H1 (cell line): ENCODE results near the gene NCL. TPM values are rescaled to one million over a fixed set of nuclear protein-coding genes. Genes with fewer than 3 reads are reported as not detected.

ENCODE experiments used
- CTCF ChIA-PET: fragments of 300-600 bp; sonication (Branson Sonifier 250); formaldehyde crosslinking; loops from one replicate; lab custom pipeline; 2021; ENCODE audit not compliant: partially characterized antibody; lab: Charles Lee
- POLR2A ChIA-PET: fragments of 300-600 bp; sonication (Branson Sonifier 250); formaldehyde crosslinking; loops from one replicate; lab custom pipeline; 2021; ENCODE audit warnings: inconsistent platforms; ENCODE audit not compliant: partially characterized antibody; lab: Charles Lee
- DNase-seq, 2 experiments: peaks; one replicate each; pipeline versions ENCODE4 v3.0.0 to v3.0.0-alpha.2; 2010 to 2022; ENCODE audit warnings: low spot score in 2 of 2, low read depth in 1 of 2, mixed read lengths in 1 of 2
- FAIRE-seq: peaks from 2 replicates; lab custom pipeline; 2011; peaks lifted over from hg19 to GRCh38; lab: Jason Lieb, UNC
- H2AFZ ChIP-seq: 2 replicates; pipeline ENCODE4 v1.8.1; 2012; ENCODE audit warnings: low read length, inconsistent platforms
- H2AK5ac ChIP-seq: 2 replicates; pipeline ENCODE4 v1.6.1; 2013; ENCODE audit warnings: low read depth, low read length
- H2BK120ac ChIP-seq: replicated peaks from 2 replicates; pipeline ENCODE3; 2013; ENCODE audit warnings: low read depth, low read length, inconsistent platforms
- H2BK12ac ChIP-seq: 2 replicates; pipeline ENCODE4 v1.6.1; 2013; ENCODE audit warnings: low read depth, low read length
- H2BK15ac ChIP-seq: 2 replicates; pipeline ENCODE4 v1.6.1; 2013; ENCODE audit warnings: low read length
- H2BK20ac ChIP-seq: 2 replicates; pipeline ENCODE4 v1.6.1; 2013; ENCODE audit warnings: low read length
- H2BK5ac ChIP-seq: 2 replicates; pipeline ENCODE4 v1.6.1; 2013; ENCODE audit warnings: low read depth, low read length
- H3K14ac ChIP-seq: 2 replicates; pipeline ENCODE4 v1.6.1; 2013; ENCODE audit warnings: inconsistent platforms; ENCODE audit not compliant: insufficient read length
- H3K18ac ChIP-seq: 2 replicates; pipeline ENCODE4 v1.6.1; 2013; ENCODE audit warnings: low read length; ENCODE audit errors: extremely low read depth
- H3K23ac ChIP-seq: 2 replicates; pipeline ENCODE4 v1.6.1; 2013; ENCODE audit warnings: inconsistent platforms; ENCODE audit not compliant: insufficient read length
- H3K23me2 ChIP-seq: 2 replicates; pipeline ENCODE4 v1.6.1; 2013; ENCODE audit warnings: low read depth, low read length
- H3K27ac ChIP-seq: 2 replicates; pipeline ENCODE4 v1.6.1; 2011; ENCODE audit warnings: low read depth, low read length, inconsistent platforms
- H3K27me3 ChIP-seq, 4 experiments: replicated peaks in 1 of 4; 1 replicate in 1 of 4; 2 replicates in 3 of 4; pipeline versions ENCODE4 v1.6.1 to v1.8.1; 2011 to 2013; ENCODE audit warnings: low read length in 3 of 4, mild to moderate bottlenecking in 3 of 4, inconsistent platforms in 2 of 4, mixed read lengths in 2 of 4, moderate library complexity in 1 of 4; ENCODE audit not compliant: control insufficient read depth in 3 of 4, insufficient read depth in 3 of 4; ENCODE audit errors: extremely low read depth in 1 of 4
- H3K36me3 ChIP-seq, 4 experiments: 2 replicates each; pipeline versions ENCODE4 v1.6.1 to v1.8.1; 2011 to 2013; ENCODE audit warnings: mild to moderate bottlenecking in 4 of 4, low read length in 3 of 4, moderate library complexity in 2 of 4, control low read depth in 1 of 4, inconsistent platforms in 1 of 4; ENCODE audit not compliant: insufficient read depth in 4 of 4, control insufficient read depth in 2 of 4
- H3K4ac ChIP-seq: replicated peaks from 2 replicates; pipeline ENCODE3; 2013; ENCODE audit warnings: low read length, low read depth, mixed read lengths, inconsistent platforms; ENCODE audit not compliant: insufficient read length
- H3K4me1 ChIP-seq, 4 experiments: replicated peaks in 1 of 4; 1 replicate in 1 of 4; 2 replicates in 3 of 4; pipeline versions ENCODE4 v1.6.1 to v1.8.1; 2011 to 2013; ENCODE audit warnings: low read length in 3 of 4, inconsistent platforms in 2 of 4, mixed read lengths in 1 of 4; ENCODE audit not compliant: insufficient read depth in 4 of 4, control insufficient read depth in 3 of 4
- H3K4me2 ChIP-seq, 2 experiments: 2 replicates each; pipeline versions ENCODE4 v1.6.1 to v1.8.1; 2011 to 2013; ENCODE audit warnings: low read depth in 2 of 2, low read length in 2 of 2, control low read depth in 1 of 2, inconsistent platforms in 1 of 2, mild to moderate bottlenecking in 1 of 2; ENCODE audit not compliant: insufficient read depth in 1 of 2
- H3K4me3 ChIP-seq, 4 experiments: fragments of 200-600, 300-600 bp in 1 of 4; sonication (generic), shearing (Covaris generic), sonication (Bioruptor Twin) in 1 of 4; 2 replicates each; pipeline versions ENCODE4 v1.5.1 to v1.8.1; 2011 to 2016; ENCODE audit warnings: low read length in 4 of 4, low read depth in 3 of 4, control low read depth in 2 of 4, inconsistent platforms in 2 of 4, mild to moderate bottlenecking in 2 of 4, mixed read lengths in 1 of 4, moderate library complexity in 1 of 4; ENCODE audit not compliant: insufficient read depth in 2 of 4; ENCODE audit errors: extremely low read depth in 1 of 4
- H3K56ac ChIP-seq: replicated peaks from 2 replicates; pipeline ENCODE3; 2013; ENCODE audit warnings: low read depth, mild to moderate bottlenecking, mixed read lengths, low read length, inconsistent platforms; ENCODE audit not compliant: insufficient read length
- H3K79me1 ChIP-seq: 2 replicates; pipeline ENCODE4 v1.6.1; 2013; ENCODE audit warnings: low read depth, low read length, control low read depth
- H3K79me2 ChIP-seq, 2 experiments: 2 replicates each; pipeline versions ENCODE4 v1.6.1 to v1.8.1; 2012 to 2013; ENCODE audit warnings: low read length in 2 of 2, mild to moderate bottlenecking in 2 of 2, inconsistent platforms in 1 of 2; ENCODE audit not compliant: insufficient read depth in 2 of 2, control insufficient read depth in 1 of 2
- H3K9ac ChIP-seq, 4 experiments: replicated peaks in 1 of 4; 1 replicate in 1 of 4; 2 replicates in 3 of 4; pipeline versions ENCODE4 v1.6.1 to v1.8.1; 2011 to 2013; ENCODE audit warnings: low read depth in 3 of 4, low read length in 3 of 4, control low read depth in 2 of 4, mild to moderate bottlenecking in 2 of 4, moderate library complexity in 2 of 4, inconsistent platforms in 1 of 4; ENCODE audit errors: extremely low read depth in 1 of 4
- H3K9me3 ChIP-seq, 2 experiments: 2 replicates each; pipeline versions ENCODE4 v1.6.1 to v1.8.1; 2012 to 2013; ENCODE audit warnings: mild to moderate bottlenecking in 2 of 2, moderate library complexity in 2 of 2, control low read depth in 1 of 2, inconsistent platforms in 1 of 2, low read depth in 1 of 2, low read length in 1 of 2, mixed read lengths in 1 of 2; ENCODE audit not compliant: insufficient read depth in 2 of 2
- H4K20me1 ChIP-seq, 2 experiments: replicated peaks in 1 of 2; 2 replicates each; pipeline versions ENCODE3 to v1.8.1; 2011 to 2013; ENCODE audit warnings: inconsistent platforms in 2 of 2, low read length in 2 of 2, mild to moderate bottlenecking in 1 of 2; ENCODE audit not compliant: insufficient read depth in 2 of 2, control insufficient read depth in 1 of 2
- H4K5ac ChIP-seq: 2 replicates; pipeline ENCODE4 v1.6.1; 2013; ENCODE audit warnings: low read length, low read depth, mixed read lengths, inconsistent platforms; ENCODE audit not compliant: insufficient read length
- H4K8ac ChIP-seq: 2 replicates; pipeline ENCODE4 v1.8.0; 2013; ENCODE audit warnings: mild to moderate bottlenecking, moderate library complexity, low read length, inconsistent platforms; ENCODE audit not compliant: insufficient read depth; ENCODE audit errors: extremely low read depth
- H4K91ac ChIP-seq: replicated peaks from 2 replicates; pipeline ENCODE3; 2013; ENCODE audit warnings: low read length, mixed read lengths, inconsistent platforms; ENCODE audit not compliant: insufficient read length
- TBP ChIP-seq: IDR thresholded peaks from 2 replicates; pipeline ENCODE4 v1.6.1; 2011; ENCODE audit warnings: low read depth, low read length, improper control_type of control experiment
- ZNF274 ChIP-seq: IDR thresholded peaks from 2 replicates; pipeline ENCODE4 v1.7.0; 2012; ENCODE audit warnings: low read length, borderline replicate concordance; ENCODE audit errors: extremely low read depth
- polyA plus RNA-seq, 7 experiments: library from polyadenylated mRNA; depleted of rRNA in 3 of 7; stranded (reverse) in 5 of 7; unstranded in 2 of 7; fragments of >200 nt in 5 of 7; fragments of 200-250 nt in 2 of 7; gene quantifications; 1 replicate in 5 of 7; 2 replicates in 1 of 7; 4 replicates in 1 of 7; pipeline versions ENCODE4 v1.2.1 to v1.2.3, GENCODE V29; 2011 to 2013; ENCODE audit warnings: missing spikeins in 2 of 7, mixed read lengths in 2 of 7
- total RNA-seq: library from RNA; stranded (reverse); fragmentation: NEBNext Ultra II Directional; extraction: Animal tissue kit (Norgen Biotek cat#: 25700); gene quantifications from 2 replicates; pipeline ENCODE4 v1.2.1, GENCODE V29; 2021

The NCL gene
- total and polyA plus RNA-seq, 2 of the 8 experiments (the other 6 are each of a cell fraction or from before 2014, with no cell fraction given): 61.2 to 1,478 TPM

DNA sequence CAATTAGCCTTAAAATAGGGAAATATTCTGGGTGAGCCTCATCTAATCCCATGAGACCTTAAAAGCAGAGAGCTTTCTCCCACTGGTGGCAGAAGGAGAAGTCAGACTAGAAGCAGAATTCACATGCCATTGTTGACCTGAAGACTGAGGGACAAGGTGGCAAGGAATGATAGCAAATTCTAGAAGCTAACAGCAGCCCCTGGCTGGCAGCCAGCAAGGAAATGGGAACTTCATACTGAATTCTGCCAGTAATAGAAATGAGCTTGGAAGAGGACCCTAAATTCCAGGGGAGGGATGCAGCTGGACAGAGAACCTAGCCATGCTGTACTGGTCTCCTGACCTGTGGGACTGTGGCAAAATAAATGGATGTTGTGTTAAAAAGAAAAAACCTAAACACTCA lies 49.3 kb downstream of the NCL start:
- Histone ChIP-seq H3K18ac (no peak overlapping the region; the same call in 1 of the 2 replicates), H2AK5ac (no peak overlapping the region), H3K23me2 (no peaks in the 10 kb centered on the region; the same call in 1 of the 2 replicates), H3K27ac (no peak overlapping the region), H2BK5ac (no peak overlapping the region; the same call in 1 of the 2 replicates), H3K79me2 (no peaks in the 10 kb centered on the region), H2AFZ (no peak overlapping the region), H3K56ac (no peak overlapping the region), H3K36me3 (no peaks in the 10 kb centered on the region), H3K27me3 (no peaks in the 10 kb centered on the region), H4K8ac (no peak overlapping the region; the same call in 1 of the 2 replicates)
- no peak for FAIRE-seq
- TF ChIP-seq ZNF274 (no peak), TBP (no peak)
- TF ChIP-seq, all 59 proteins: peak for 0
- Histone ChIP-seq H3K9me3 (no peaks in the 10 kb centered on the region), H4K91ac (no peak overlapping the region), H2BK20ac (0 out of 2 replicates have a peak overlapping the region, but pooled peaks have one; percentile 72), H3K79me1 (no peaks in the 10 kb centered on the region), H3K23ac (no peak overlapping the region), H3K4me2 (no peak overlapping the region), H3K9ac (no peak overlapping the region), H4K5ac (no peak overlapping the region), H3K4ac (no peak overlapping the region), H3K4me1 (peaks cover 14 to 24% (median 18%) of the 10 kb centered on the region in 4 experiments), H4K20me1 (no peaks in the 10 kb centered on the region), H2BK15ac (no peak overlapping the region), H3K14ac (no peak overlapping the region), H2BK12ac (no peak overlapping the region), H2BK120ac (peak overlapping the region; percentile 24), H3K4me3 (no peak overlapping the region)
- ChIA-PET POLR2A (interaction anchor here (9.0 to 20.1 kb wide), 2 partner anchors 39 to 49 kb away, joined by 88 to 235 read pairs; partner anchors contain the start of gene NCL), CTCF (interaction anchor here (0.9 to 32.5 kb wide), 9 partner anchors 3 to 191 kb away, joined by 3 to 617 read pairs (median 9); partner anchors contain the start of gene B3GNT7)
- no peak for DNase-seq
